Measurements from ENCODE around the gene CCNJL. TPM values are rescaled to one million over a fixed set of nuclear protein-coding genes. Genes with fewer than 3 reads are reported as not detected.

Gene CCNJL
- total and polyA plus RNA-seq, 4 donors, result 0.07 to 0.84 (median 0.63) TPM

GRCh38 chr5:160253441-160253840, 58.9 kb downstream of the CCNJL start:
- no peaks in the 10 kb centered on the region for H3K36me3 ChIP-seq (ENCODE audit: control insufficient read depth in 4 of 4, insufficient read depth in 3 of 4, low read depth in 1 of 4, low read length in 3 of 4)
- no peaks in the 10 kb centered on the region for H3K4me1 ChIP-seq (ENCODE audit: control insufficient read depth in 4 of 4, insufficient read depth in 4 of 4, low read length in 3 of 4)
- H3K27me3 ChIP-seq (ENCODE audit: control insufficient read depth in 4 of 4, insufficient read depth in 4 of 4, low read length in 3 of 4), result no peaks in the 10 kb centered on the region
- 92% methylated on average over 17 of the region's 17 CpGs for WGBS
- no peak overlapping the region for H3K27ac ChIP-seq (ENCODE audit: low read depth in 1 of 2, low read length in 2 of 2)
- DNase-seq (ENCODE audit: low spot score), result no peak
- no peak overlapping the region for H3K4me3 ChIP-seq (ENCODE audit: low read depth in 1 of 3, low read length in 3 of 3)
- TF ChIP-seq GABPA (IDR thresholded peaks at IDR 0.05 in 1 of 2, conservative IDR thresholded peaks at IDR 0.05 in 1 of 2), result no peak
- no peaks in the 10 kb centered on the region for H3K9me3 ChIP-seq (ENCODE audit: control insufficient read depth in 4 of 4, low read length in 3 of 4)
- no peak overlapping the region for H3K9ac ChIP-seq (ENCODE audit: low read depth in 1 of 2, low read length in 2 of 2)

GRCh38 chr5:160252916-160253315, 59.4 kb downstream of the CCNJL start:
- Histone ChIP-seq H3K9ac (ENCODE audit: low read depth in 1 of 2, low read length in 2 of 2) (no peak overlapping the region), H3K36me3 (ENCODE audit: control insufficient read depth in 4 of 4, insufficient read depth in 3 of 4, low read depth in 1 of 4, low read length in 3 of 4) (no peaks in the 10 kb centered on the region), H3K27ac (ENCODE audit: low read depth in 1 of 2, low read length in 2 of 2) (no peak overlapping the region), H3K27me3 (ENCODE audit: control insufficient read depth in 4 of 4, insufficient read depth in 4 of 4, low read length in 3 of 4) (no peaks in the 10 kb centered on the region), H3K4me1 (ENCODE audit: control insufficient read depth in 4 of 4, insufficient read depth in 4 of 4, low read length in 3 of 4) (no peaks in the 10 kb centered on the region), H3K4me3 (ENCODE audit: low read depth in 1 of 3, low read length in 3 of 3) (no peak overlapping the region), H3K9me3 (ENCODE audit: control insufficient read depth in 4 of 4, low read length in 3 of 4) (no peaks in the 10 kb centered on the region)
- WGBS, result 89% methylated on average over 9 of the region's 9 CpGs
- no peak for DNase-seq (ENCODE audit: low spot score)
- TF ChIP-seq EGR1 (IDR thresholded peaks at IDR 0.05; ENCODE audit: low read depth in 2 of 2) (no peak), GABPA (IDR thresholded peaks at IDR 0.05 in 1 of 2, conservative IDR thresholded peaks at IDR 0.05 in 1 of 2) (no peak), RAD21 (IDR thresholded peaks at IDR 0.05) (no peak), JUND (IDR thresholded peaks at IDR 0.05) (no peak), SP1 (IDR thresholded peaks at IDR 0.05) (no peak), TAF1 (conservative IDR thresholded peaks at IDR 0.05) (no peak), NR2F2 (IDR thresholded peaks at IDR 0.05) (no peak)
- TF ChIP-seq, protein P1, sequence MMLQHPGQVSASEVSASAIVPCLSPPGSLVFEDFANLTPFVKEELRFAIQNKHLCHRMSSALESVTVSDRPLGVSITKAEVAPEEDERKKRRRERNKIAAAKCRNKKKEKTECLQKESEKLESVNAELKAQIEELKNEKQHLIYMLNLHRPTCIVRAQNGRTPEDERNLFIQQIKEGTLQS (IDR thresholded peaks at IDR 0.05), result no peak

DNA sequence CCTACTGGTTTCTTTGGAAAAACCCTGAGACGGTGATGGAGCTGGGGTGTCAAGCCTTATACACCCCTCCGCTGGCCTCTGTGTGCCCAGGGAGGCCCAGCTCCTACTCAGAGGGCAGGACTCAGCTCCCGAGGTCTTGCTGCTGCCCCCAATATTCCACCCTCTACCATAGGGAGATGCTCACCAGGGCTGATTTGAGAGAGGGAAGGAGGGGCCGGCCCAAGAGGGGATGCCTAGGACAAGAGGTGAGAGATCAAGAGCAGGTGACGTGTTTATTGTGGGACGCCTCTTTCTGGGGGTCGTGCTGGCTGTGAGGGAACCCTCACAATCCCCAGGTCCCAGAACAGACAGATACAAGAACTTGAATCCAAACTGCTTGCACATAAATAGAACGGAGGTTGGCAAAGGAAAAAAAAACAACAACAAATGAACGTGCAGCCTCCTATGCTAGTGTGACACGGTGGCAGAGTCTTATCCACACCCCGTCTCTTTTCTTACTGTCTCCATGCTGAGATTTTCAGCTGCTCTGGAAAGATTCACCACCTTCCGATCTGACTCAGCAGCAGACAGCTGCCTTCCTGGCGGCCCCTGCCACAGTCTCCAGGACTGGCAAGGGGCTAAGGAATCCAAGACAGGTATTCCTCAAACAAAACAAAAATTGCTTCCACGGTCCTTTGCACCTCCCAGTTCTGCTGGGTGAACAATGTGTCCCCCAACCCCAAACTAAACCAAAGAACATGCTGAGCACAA, 60.8 kb downstream of the CCNJL start:
- H3K4me1 ChIP-seq (ENCODE audit: control insufficient read depth in 4 of 4, insufficient read depth in 4 of 4, low read length in 3 of 4), result no peaks in the 10 kb centered on the region
- DNase-seq (ENCODE audit: low spot score), result no peak
- H3K27ac ChIP-seq (ENCODE audit: low read depth in 1 of 2, low read length in 2 of 2), result no peak overlapping the region
- no peak overlapping the region for H3K9ac ChIP-seq (ENCODE audit: low read depth in 1 of 2, low read length in 2 of 2)
- H3K36me3 ChIP-seq (ENCODE audit: control insufficient read depth in 4 of 4, insufficient read depth in 3 of 4, low read depth in 1 of 4, low read length in 3 of 4), result no peaks in the 10 kb centered on the region
- no peak for TF ChIP-seq JUND (IDR thresholded peaks at IDR 0.05)
- TF ChIP-seq, protein P1 (IDR thresholded peaks at IDR 0.05), result no peak
- no peak for TF ChIP-seq TAF1 (conservative IDR thresholded peaks at IDR 0.05)
- H3K9me3 ChIP-seq (ENCODE audit: control insufficient read depth in 4 of 4, low read length in 3 of 4), result no peaks in the 10 kb centered on the region
- WGBS, result 85% methylated on average over 14 of the region's 14 CpGs
- H3K4me3 ChIP-seq (ENCODE audit: low read depth in 1 of 3, low read length in 3 of 3), result no peak overlapping the region
- no peaks in the 10 kb centered on the region for H3K27me3 ChIP-seq (ENCODE audit: control insufficient read depth in 4 of 4, insufficient read depth in 4 of 4, low read length in 3 of 4)

DNA sequence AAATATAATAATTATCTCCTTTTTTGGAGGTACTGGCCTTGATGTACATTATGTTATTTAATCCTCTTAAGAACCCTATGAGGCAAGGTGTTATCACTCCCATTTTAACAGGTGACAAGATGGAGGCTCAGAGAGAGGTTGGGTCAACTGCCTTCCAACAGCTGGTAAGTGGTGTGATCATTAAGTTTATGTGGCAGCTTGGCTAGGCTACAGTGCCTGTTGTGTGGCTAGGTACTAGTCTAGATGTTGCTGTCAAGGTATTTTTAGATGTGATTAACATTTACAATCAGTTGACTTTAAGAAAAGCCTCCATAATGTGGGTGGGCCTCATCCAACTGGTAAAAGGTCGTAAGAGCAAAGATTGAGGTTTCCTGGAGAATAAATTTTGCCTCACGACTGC, 61.5 kb downstream of the CCNJL start:
- no peaks in the 10 kb centered on the region for H3K9me3 ChIP-seq (ENCODE audit: control insufficient read depth in 4 of 4, low read length in 3 of 4)
- no peak for DNase-seq (ENCODE audit: low spot score)
- no peak overlapping the region for H3K9ac ChIP-seq (ENCODE audit: low read depth in 1 of 2, low read length in 2 of 2)
- H3K27ac ChIP-seq (ENCODE audit: low read depth in 1 of 2, low read length in 2 of 2), result no peak overlapping the region
- no peaks in the 10 kb centered on the region for H3K4me1 ChIP-seq (ENCODE audit: control insufficient read depth in 4 of 4, insufficient read depth in 4 of 4, low read length in 3 of 4)
- 78% methylated on average over 2 of the region's 2 CpGs for WGBS
- no peak overlapping the region for H3K4me3 ChIP-seq (ENCODE audit: low read depth in 1 of 3, low read length in 3 of 3)
- H3K27me3 ChIP-seq (ENCODE audit: control insufficient read depth in 4 of 4, insufficient read depth in 4 of 4, low read length in 3 of 4), result no peaks in the 10 kb centered on the region
- no peaks in the 10 kb centered on the region for H3K36me3 ChIP-seq (ENCODE audit: control insufficient read depth in 4 of 4, insufficient read depth in 3 of 4, low read depth in 1 of 4, low read length in 3 of 4)
- TF ChIP-seq, protein P1 (IDR thresholded peaks at IDR 0.05), result no peak

Measured in liver (tissue), 9 donors.